HepG2 (cell line): Measurements from ENCODE around the gene ZNF91. TPM values are rescaled to one million over a fixed set of nuclear protein-coding genes. Genes with fewer than 3 reads are reported as not detected.

Experiments used
- ESRRA ChIP-seq: sonication (generic); formaldehyde crosslinking; IDR thresholded peaks from 2 replicates; pipeline ENCODE4 v1.5.1; 2020; ENCODE audit warnings: mild to moderate bottlenecking, low read depth, missing genetic modification reagents
- FOXA1 ChIP-seq, 2 experiments: fragments of 450-650 bp in 1 of 2; sonication (generic) in 1 of 2; formaldehyde crosslinking in 1 of 2; IDR thresholded peaks; 2 replicates each; pipeline versions ENCODE4 v1.4.0 to v1.6.1; 2016 to 2020; ENCODE audit warnings: missing genetic modification reagents in 1 of 2
- GABPA ChIP-seq, 2 experiments: IDR thresholded peaks; 2 replicates each; pipeline ENCODE4 v1.6.1; 2011 to 2016; ENCODE audit warnings: low read depth in 2 of 2, low read length in 1 of 2, missing biosample characterization in 1 of 2, missing genetic modification characterization in 1 of 2
- HNRNPH1 ChIP-seq: fragments of 200-400 bp; formaldehyde crosslinking; optimal IDR thresholded peaks from 2 replicates; pipeline ENCODE3; 2017; ENCODE audit warnings: mild to moderate bottlenecking, low read depth, low read length
- KLF13 ChIP-seq: sonication (generic); formaldehyde crosslinking; IDR thresholded peaks from 2 replicates; pipeline ENCODE4 v1.4.0; 2020; ENCODE audit warnings: mild to moderate bottlenecking, missing genetic modification reagents
- KLF9 ChIP-seq: IDR thresholded peaks from 2 replicates; pipeline ENCODE4 v1.6.1; 2016; ENCODE audit warnings: low read depth
- PREB ChIP-seq: sonication (generic); formaldehyde crosslinking; IDR thresholded peaks from 2 replicates; pipeline ENCODE4 v1.4.0; 2020; ENCODE audit warnings: missing genetic modification reagents
- REPIN1 ChIP-seq: sonication (generic); formaldehyde crosslinking; IDR thresholded peaks from 2 replicates; pipeline ENCODE4 v1.8.0; 2022; ENCODE audit warnings: missing genetic modification reagents, low read depth, mild to moderate bottlenecking, borderline replicate concordance
- SOX13 ChIP-seq, 3 experiments: fragments of 450-650 bp in 1 of 3; sonication (generic) in 1 of 3; formaldehyde crosslinking in 1 of 3; IDR thresholded peaks in 2 of 3; conservative IDR thresholded peaks in 1 of 3; 2 replicates each; pipeline versions ENCODE4 v1.5.0 to v1.6.1; 2016 to 2020; ENCODE audit warnings: antibody characterized with exemption in 1 of 3, mild to moderate bottlenecking in 1 of 3, missing compliant biosample characterization in 1 of 3, missing genetic modification reagents in 1 of 3, moderate library complexity in 1 of 3
- TCF12 ChIP-seq, 2 experiments: fragments of 450-650 bp in 1 of 2; sonication (generic) in 1 of 2; formaldehyde crosslinking in 1 of 2; IDR thresholded peaks; 2 replicates each; pipeline versions ENCODE4 v1.6.1 to v1.8.0; 2017 to 2022; ENCODE audit warnings: antibody characterized with exemption in 1 of 2, mild to moderate bottlenecking in 1 of 2, missing genetic modification reagents in 1 of 2, moderate library complexity in 1 of 2
- ZMYM4 ChIP-seq: sonication (generic); formaldehyde crosslinking; IDR thresholded peaks from 2 replicates; pipeline ENCODE4 v1.8.1; 2023; ENCODE audit warnings: mild to moderate bottlenecking, missing genetic modification reagents
- ZNF512 ChIP-seq: sonication (generic); formaldehyde crosslinking; IDR thresholded peaks from 2 replicates; pipeline ENCODE4 v1.4.0; 2020; ENCODE audit warnings: mild to moderate bottlenecking, missing genetic modification reagents
- ZNF557 ChIP-seq: sonication (generic); formaldehyde crosslinking; IDR thresholded peaks from 2 replicates; pipeline ENCODE4 v1.4.0; 2020; ENCODE audit warnings: missing genetic modification reagents
- polyA plus RNA-seq, 8 experiments: library from polyadenylated mRNA; depleted of rRNA in 3 of 8; stranded (reverse) in 7 of 8; unstranded in 1 of 8; fragments of >200 nt; fragmentation: Illumina TruSeq in 4 of 8; extraction: Trizol in 4 of 8; gene quantifications; 2 replicates each; pipeline versions ENCODE4 v1.2.1 to v1.2.3, GENCODE V29; 2011 to 2016; ENCODE audit warnings: low read depth in 4 of 8, missing spikeins in 1 of 8, mixed read lengths in 1 of 8; ENCODE audit not compliant: insufficient read depth in 1 of 8
- total RNA-seq, 5 experiments: library from RNA; depleted of rRNA; stranded (reverse); fragments of >200 nt; fragmentation: Illumina TruSeq; extraction: Trizol; gene quantifications; 2 replicates each; pipeline ENCODE4 v1.2.3, GENCODE V29; 2016; ENCODE audit warnings: low read depth in 1 of 5
- TF ChIP-seq, protein P1 (sequence below), 2 experiments: fragments of 450-650 bp in 1 of 2; sonication (generic) in 1 of 2; formaldehyde crosslinking in 1 of 2; IDR thresholded peaks; 2 replicates each; pipeline versions ENCODE4 v1.6.1 to v1.8.0; 2016 to 2022; ENCODE audit warnings: antibody characterized with exemption in 1 of 2, mild to moderate bottlenecking in 1 of 2, missing genetic modification reagents in 1 of 2
- TF ChIP-seq, protein P2 (sequence below): IDR thresholded peaks from 2 replicates; pipeline ENCODE4 v1.6.1; 2016; ENCODE audit warnings: low read depth, borderline replicate concordance

The ZNF91 gene
- total and polyA plus RNA-seq, 2 of the 13 experiments (the other 11 are each of a cell fraction or from before 2014, with no cell fraction given) = 19.4 to 21.5 TPM

- TF ChIP-seq ZNF512 (no peak), ESRRA (CRISPR knock-in tag) (no peak), KLF13 (CRISPR knock-in tag) (no peak), HNRNPH1 (no peak), KLF9 (no peak), FOXA1 (IDR thresholded peaks at IDR 0.05) (no peak), FOXA1 (CRISPR knock-in tag; IDR thresholded peaks at IDR 0.05) (0 out of 2 replicates have a peak, but pooled peaks have one; percentile 6), PREB (CRISPR knock-in tag) (no peak; the same call in 1 of the 2 replicates), SOX13 (IDR thresholded peaks at IDR 0.05) (no peak), SOX13 (CRISPR knock-in tag; conservative IDR thresholded peaks at IDR 0.05 in 1 of 2, IDR thresholded peaks at IDR 0.05 in 1 of 2) (no peak), REPIN1 (CRISPR knock-in tag) (0 out of 2 replicates have a peak, but pooled peaks have one; percentile 45), TCF12 (IDR thresholded peaks at IDR 0.05) (no peak), TCF12 (CRISPR knock-in tag; IDR thresholded peaks at IDR 0.05) (no peak), GABPA (IDR thresholded peaks at IDR 0.05; ENCODE audit: low read depth, low read length) (peak; percentile 80), GABPA (CRISPR knock-in tag; IDR thresholded peaks at IDR 0.05; ENCODE audit: low read depth) (peak; percentile 90), ZMYM4 (peak; percentile 93), ZNF557 (peak; percentile 56; the same call in 1 of the 2 replicates)
- TF ChIP-seq, protein P1, sequence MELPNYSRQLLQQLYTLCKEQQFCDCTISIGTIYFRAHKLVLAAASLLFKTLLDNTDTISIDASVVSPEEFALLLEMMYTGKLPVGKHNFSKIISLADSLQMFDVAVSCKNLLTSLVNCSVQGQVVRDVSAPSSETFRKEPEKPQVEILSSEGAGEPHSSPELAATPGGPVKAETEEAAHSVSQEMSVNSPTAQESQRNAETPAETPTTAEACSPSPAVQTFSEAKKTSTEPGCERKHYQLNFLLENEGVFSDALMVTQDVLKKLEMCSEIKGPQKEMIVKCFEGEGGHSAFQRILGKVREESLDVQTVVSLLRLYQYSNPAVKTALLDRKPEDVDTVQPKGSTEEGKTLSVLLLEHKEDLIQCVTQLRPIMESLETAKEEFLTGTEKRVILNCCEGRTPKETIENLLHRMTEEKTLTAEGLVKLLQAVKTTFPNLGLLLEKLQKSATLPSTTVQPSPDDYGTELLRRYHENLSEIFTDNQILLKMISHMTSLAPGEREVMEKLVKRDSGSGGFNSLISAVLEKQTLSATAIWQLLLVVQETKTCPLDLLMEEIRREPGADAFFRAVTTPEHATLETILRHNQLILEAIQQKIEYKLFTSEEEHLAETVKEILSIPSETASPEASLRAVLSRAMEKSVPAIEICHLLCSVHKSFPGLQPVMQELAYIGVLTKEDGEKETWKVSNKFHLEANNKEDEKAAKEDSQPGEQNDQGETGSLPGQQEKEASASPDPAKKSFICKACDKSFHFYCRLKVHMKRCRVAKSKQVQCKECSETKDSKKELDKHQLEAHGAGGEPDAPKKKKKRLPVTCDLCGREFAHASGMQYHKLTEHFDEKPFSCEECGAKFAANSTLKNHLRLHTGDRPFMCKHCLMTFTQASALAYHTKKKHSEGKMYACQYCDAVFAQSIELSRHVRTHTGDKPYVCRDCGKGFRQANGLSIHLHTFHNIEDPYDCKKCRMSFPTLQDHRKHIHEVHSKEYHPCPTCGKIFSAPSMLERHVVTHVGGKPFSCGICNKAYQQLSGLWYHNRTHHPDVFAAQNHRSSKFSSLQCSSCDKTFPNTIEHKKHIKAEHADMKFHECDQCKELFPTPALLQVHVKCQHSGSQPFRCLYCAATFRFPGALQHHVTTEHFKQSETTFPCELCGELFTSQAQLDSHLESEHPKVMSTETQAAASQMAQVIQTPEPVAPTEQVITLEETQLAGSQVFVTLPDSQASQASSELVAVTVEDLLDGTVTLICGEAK (IDR thresholded peaks at IDR 0.05) = no peak
- TF ChIP-seq, protein P1 (CRISPR knock-in tag; IDR thresholded peaks at IDR 0.05) = peak; percentile 76
- TF ChIP-seq, protein P2, sequence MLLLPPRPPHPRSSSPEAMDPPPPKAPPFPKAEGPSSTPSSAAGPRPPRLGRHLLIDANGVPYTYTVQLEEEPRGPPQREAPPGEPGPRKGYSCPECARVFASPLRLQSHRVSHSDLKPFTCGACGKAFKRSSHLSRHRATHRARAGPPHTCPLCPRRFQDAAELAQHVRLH (CRISPR knock-in tag) = peak; percentile 68; the same call in 1 of the 2 replicates
Observed at GRCh38 chr19:23395041-23395721, at the start of gene ZNF91 (continued).
